ENCODE measurements around the gene COL6A1.

COL6A1 gene

GRCh38 chr21:45984584-45985095 is 3.1 kb downstream of the COL6A1 start:
- DNase-seq (ENCODE audit: low read depth in 1 of 2, low spot score in 1 of 2), result no peak
- in situ Hi-C loops (cut with HindIII; ENCODE audit: low pct_unique_long_range_greater_than_20kb, low sequenced_read_pairs), result no loop called here
- no peak for TF ChIP-seq JUND (IDR thresholded peaks at IDR 0.05; ENCODE audit: low read depth)

- DNase-seq (ENCODE audit: low read depth in 1 of 2, low spot score in 1 of 2), result no peak
- TF ChIP-seq JUND (IDR thresholded peaks at IDR 0.05; ENCODE audit: low read depth), result no peak
- in situ Hi-C loops (cut with HindIII; ENCODE audit: low pct_unique_long_range_greater_than_20kb, low sequenced_read_pairs), result no loop called here
These were observed 4.1 kb downstream of the COL6A1 start for GRCh38 chr21:45985471-45986315.

GRCh38 chr21:45986316-45987051 is 4.9 kb downstream of the COL6A1 start:
- in situ Hi-C loops (cut with HindIII; ENCODE audit: low pct_unique_long_range_greater_than_20kb, low sequenced_read_pairs), result no loop called here
- DNase-seq (ENCODE audit: low read depth in 1 of 2, low spot score in 1 of 2), result no peak
- no peak for TF ChIP-seq JUND (IDR thresholded peaks at IDR 0.05; ENCODE audit: low read depth)

GRCh38 chr21:45987121-45987711 is 5.6 kb downstream of the COL6A1 start:
- no peak for DNase-seq (ENCODE audit: low read depth in 1 of 2, low spot score in 1 of 2)
- TF ChIP-seq JUND (IDR thresholded peaks at IDR 0.05; ENCODE audit: low read depth), result no peak
- in situ Hi-C loops (cut with HindIII; ENCODE audit: low pct_unique_long_range_greater_than_20kb, low sequenced_read_pairs), result no loop called here

- no peak for TF ChIP-seq JUND (IDR thresholded peaks at IDR 0.05; ENCODE audit: low read depth)
- DNase-seq (ENCODE audit: low read depth in 1 of 2, low spot score in 1 of 2), result no peak
- in situ Hi-C loops (cut with HindIII; ENCODE audit: low pct_unique_long_range_greater_than_20kb, low sequenced_read_pairs), result no loop called here
These were observed 7.1 kb downstream of the COL6A1 start for GRCh38 chr21:45988366-45989347.

- DNase-seq (ENCODE audit: low read depth in 1 of 2, low spot score in 1 of 2), result no peak
- in situ Hi-C loops (cut with HindIII; ENCODE audit: low pct_unique_long_range_greater_than_20kb, low sequenced_read_pairs), result no loop called here
- TF ChIP-seq JUND (IDR thresholded peaks at IDR 0.05; ENCODE audit: low read depth), result no peak
These were observed 7.9 kb downstream of the COL6A1 start for GRCh38 chr21:45989355-45990048.

GRCh38 chr21:45990049-45990711 is 8.6 kb downstream of the COL6A1 start:
- no peak for TF ChIP-seq JUND (IDR thresholded peaks at IDR 0.05; ENCODE audit: low read depth)
- in situ Hi-C loops (cut with HindIII; ENCODE audit: low pct_unique_long_range_greater_than_20kb, low sequenced_read_pairs), result no loop called here
- DNase-seq (ENCODE audit: low read depth in 1 of 2, low spot score in 1 of 2), result no peak

- TF ChIP-seq JUND (IDR thresholded peaks at IDR 0.05; ENCODE audit: low read depth), result no peak
- in situ Hi-C loops (cut with HindIII; ENCODE audit: low pct_unique_long_range_greater_than_20kb, low sequenced_read_pairs), result no loop called here
- no peak for DNase-seq (ENCODE audit: low read depth in 1 of 2, low spot score in 1 of 2)
These were observed 9.4 kb downstream of the COL6A1 start for GRCh38 chr21:45990741-45991605.

GRCh38 chr21:45991606-45992300 is 10.2 kb downstream of the COL6A1 start:
- DNase-seq (ENCODE audit: low read depth in 1 of 2, low spot score in 1 of 2), result no peak
- no peak for TF ChIP-seq JUND (IDR thresholded peaks at IDR 0.05; ENCODE audit: low read depth)
- in situ Hi-C loops (cut with HindIII; ENCODE audit: low pct_unique_long_range_greater_than_20kb, low sequenced_read_pairs), result no loop called here
